Upper lobe of left lung (tissue), 6 donors: ENCODE measurements around the gene EEF1A2. TPM values are rescaled to one million over a fixed set of nuclear protein-coding genes. Genes with fewer than 3 reads are reported as not detected.
A peak's percentile ranks its signal among the peaks of the same experiment; 100 is the strongest.

ENCODE experiments used
- ATAC-seq, 2 donors: fragments of 200-7000 bp; cut with Tn5 transposase; one replicate each; pipeline ENCODE4 v1.9.1; 2022; ENCODE audit warnings: mild to moderate bottlenecking in 2 of 2, moderate library complexity in 2 of 2; ENCODE audit not compliant: low FRiP score in 2 of 2
- DNase-seq, 2 donors: peaks; one replicate each; pipeline ENCODE4 v3.0.0-alpha.2; 2019 to 2020
- H3K27ac ChIP-seq, 4 donors: fragments of 200-600 bp; sonication (generic); one replicate each; pipeline ENCODE4 v1.5.1; 2016 to 2019
- H3K27me3 ChIP-seq, 4 donors: fragments of 200-600 bp; sonication (generic); one replicate each; pipeline ENCODE4 v1.5.1; 2017 to 2019
- H3K36me3 ChIP-seq, 4 donors: fragments of 200-600 bp; sonication (generic); one replicate each; pipeline ENCODE4 v1.5.1; 2016 to 2019
- H3K4me1 ChIP-seq, 4 donors: fragments of 200-600 bp; sonication (generic); one replicate each; pipeline ENCODE4 v1.5.1; 2018 to 2019
- H3K4me3 ChIP-seq, 4 donors: fragments of 200-600 bp; sonication (generic); one replicate each; pipeline ENCODE4 v1.5.1; 2017 to 2019; ENCODE audit warnings: mild to moderate bottlenecking in 2 of 4, moderate library complexity in 1 of 4
- H3K9me3 ChIP-seq, 4 donors: fragments of 200-600 bp; sonication (generic); one replicate each; pipeline ENCODE4 v1.5.1; 2018 to 2019
- CTCF ChIP-seq, 6 experiments: fragments of 450-650 bp in 4 of 6; fragments of 200-600 bp in 2 of 6; sonication (generic) in 2 of 6; IDR thresholded peaks; one replicate each; pipeline ENCODE4 v1.5.1; 2016 to 2019; ENCODE audit warnings: antibody characterized with exemption in 6 of 6
- EP300 ChIP-seq, 4 donors: sonication (generic); formaldehyde crosslinking; IDR thresholded peaks; one replicate each; pipeline ENCODE4 v1.5.1; 2017; ENCODE audit warnings: antibody characterized with exemption in 4 of 4, control low read depth in 2 of 4
- POLR2A ChIP-seq, 4 donors: fragments of 450-650 bp; IDR thresholded peaks; one replicate each; pipeline ENCODE4 v1.5.1; 2016 to 2017; ENCODE audit warnings: antibody characterized with exemption in 4 of 4, mild to moderate bottlenecking in 2 of 4
- POLR2AphosphoS5 ChIP-seq, 2 donors: sonication (generic); formaldehyde crosslinking; IDR thresholded peaks; one replicate each; pipeline ENCODE4 v1.5.1; 2017; ENCODE audit warnings: antibody characterized with exemption in 2 of 2
- WGBS, 2 donors: methylation state at CpG; one replicate each; pipeline ENCODE4 v1.1.5; 2017 to 2018; 5-methylcytosine and 5-hydroxymethylcytosine counted together
- total RNA-seq, 6 donors: library from RNA; depleted of rRNA in 4 of 6; stranded (reverse); fragments of >200 nt in 4 of 6; gene quantifications; one replicate each; pipeline versions ENCODE4 v1.1.0 to v1.2.1, GENCODE V29; 2016 to 2021
- donor health status: DM: no; HTN: no; CAD: no; lungs with moderate emphysema.
- donor health status: DM: no; HTN: yes; CAD: no; lungs with severe emphysema.

Gene EEF1A2
- total RNA-seq, 6 donors from 2014 or later: 0.61 to 1.6 (median 1.1) TPM; not detected in 2

- no peaks in the 10 kb centered on the region for H3K9me3 ChIP-seq
- peak; percentile 96 to 97 for DNase-seq
- WGBS, 2 donors: 5 to 16% methylated on average over 20 to 27 of the region's 34 CpGs
- peak overlapping the region; percentile 7 to 54 (median 46) for H3K4me3 ChIP-seq
- TF ChIP-seq EP300 (IDR thresholded peaks at IDR 0.05): no peak
- peak in 3 of 4 donors; percentile 39 to 91 (median 52) for TF ChIP-seq POLR2A (IDR thresholded peaks at IDR 0.05)
- TF ChIP-seq CTCF (IDR thresholded peaks at IDR 0.05): peak; percentile 94 to 100 (median 100)
- peak; percentile 67 to 84 for TF ChIP-seq POLR2AphosphoS5 (IDR thresholded peaks at IDR 0.05)
- H3K4me1 ChIP-seq: peaks cover 22 to 46% (median 27%) of the 10 kb centered on the region in 4 donors
- no peaks in the 10 kb centered on the region for H3K27me3 ChIP-seq
- ATAC-seq: peak; percentile 92 to 95
- H3K27ac ChIP-seq: peak overlapping the region; percentile 78 to 88 (median 86)
- no peaks in the 10 kb centered on the region for H3K36me3 ChIP-seq
Measured at GRCh38 chr20:63537525-63538203, 38.8 kb upstream of the EEF1A2 start.

GRCh38 chr20:63536997-63537524, 38.2 kb upstream of the EEF1A2 start, which contains the start of gene PTK6:
Gene PTK6, minus strand, starts transcription at chr20:63537376. Its CDS starts 62 bp downstream, at chr20:63537314.
- H3K27me3 ChIP-seq: no peaks in the 10 kb centered on the region
- DNase-seq (peak; percentile 91 to 93), ATAC-seq (peak; percentile 71 to 73)
- WGBS, 2 donors: 55 to 70% methylated on average over 15 to 22 of the region's 29 CpGs
- H3K4me3 ChIP-seq: peak within 1 kb of the TSS; percentile 7 to 54 (median 46)
- peaks cover 22 to 46% (median 27%) of the 10 kb centered on the region in 4 donors for H3K4me1 ChIP-seq
- H3K27ac ChIP-seq: peak within 1 kb of the TSS; percentile 78 to 88 (median 86)
- no peaks in the 10 kb centered on the region for H3K9me3 ChIP-seq
- H3K36me3 ChIP-seq: no peaks in the 10 kb centered on the region
- TF ChIP-seq CTCF (IDR thresholded peaks at IDR 0.05) (no peak), POLR2AphosphoS5 (IDR thresholded peaks at IDR 0.05) (no peak), EP300 (IDR thresholded peaks at IDR 0.05) (no peak), POLR2A (IDR thresholded peaks at IDR 0.05) (no peak)

- Histone ChIP-seq H3K4me1 (peaks cover 22 to 46% (median 27%) of the 10 kb centered on the region in 4 donors), H3K27me3 (no peaks in the 10 kb centered on the region), H3K27ac (peak overlapping the region; percentile 78 to 88 (median 86)), H3K4me3 (peak overlapping the region in 3 of 4 donors; percentile 42 to 54 (median 50)), H3K9me3 (no peaks in the 10 kb centered on the region), H3K36me3 (no peaks in the 10 kb centered on the region)
- WGBS, 2 donors: 66 to 69% methylated on average over 15 to 32 of the region's 35 CpGs
- ATAC-seq: no peak
- DNase-seq: peak in 1 of 2 donors; percentile 86
- TF ChIP-seq CTCF (IDR thresholded peaks at IDR 0.05) (no peak), EP300 (IDR thresholded peaks at IDR 0.05) (no peak)
Measured at GRCh38 chr20:63536241-63536977, 37.5 kb upstream of the EEF1A2 start.

GRCh38 chr20:63534831-63535651, 36.2 kb upstream of the EEF1A2 start:
- Histone ChIP-seq H3K27ac (no peak overlapping the region), H3K36me3 (no peaks in the 10 kb centered on the region), H3K9me3 (no peaks in the 10 kb centered on the region), H3K27me3 (no peaks in the 10 kb centered on the region), H3K4me1 (peaks cover 22 to 46% (median 27%) of the 10 kb centered on the region in 4 donors), H3K4me3 (no peak overlapping the region)
- DNase-seq (peak in 1 of 2 donors; percentile 85), ATAC-seq (no peak)
- 74 to 81% methylated on average over 17 to 39 of the region's 49 CpGs for WGBS, 2 donors
- TF ChIP-seq POLR2A (IDR thresholded peaks at IDR 0.05) (no peak), POLR2AphosphoS5 (IDR thresholded peaks at IDR 0.05) (no peak), EP300 (IDR thresholded peaks at IDR 0.05) (no peak), CTCF (IDR thresholded peaks at IDR 0.05) (no peak)
